Measurements from ENCODE around the gene DEPDC5. TPM values are rescaled to one million over a fixed set of nuclear protein-coding genes. Genes with fewer than 3 reads are reported as not detected.
A peak's percentile ranks its signal among the peaks of the same experiment; 100 is the strongest.

DEPDC5 gene
- total RNA-seq, 1 experiment from 2014 or later: 7.9 TPM

- BruUV-seq (replicated peaks): no TSS peak
- ATAC-seq (no peak), DNase-seq (no peak)
- intact Hi-C loops (cut with micrococcal nuclease): loop anchor here (2.0 kb wide), 1 partner anchor 287 kb away; the partner anchor contains the start of gene PISD
- H3K36me3 ChIP-seq (ENCODE audit: low read depth, low read length): peaks cover 20% of the 10 kb centered on the region
- H3F3A ChIP-seq (ENCODE audit: low read length, unreplicated experiment): no peaks in the 10 kb centered on the region
- peaks cover 99% of the 10 kb centered on the region for H3K79me2 ChIP-seq (ENCODE audit: low read length)
- H3K9ac ChIP-seq (ENCODE audit: low read length): no peak overlapping the region
- no peak overlapping the region for H3K27ac ChIP-seq (ENCODE audit: low read length)
- H3K27me3 ChIP-seq (ENCODE audit: low read length): no peaks in the 10 kb centered on the region
- no peak overlapping the region for H3K4me3 ChIP-seq (ENCODE audit: low read length)
- no peaks in the 10 kb centered on the region for H3K9me3 ChIP-seq (ENCODE audit: low read length)
- H3K4me1 ChIP-seq (ENCODE audit: insufficient read depth, low read length): peaks cover 45% of the 10 kb centered on the region
- H4K20me1 ChIP-seq (ENCODE audit: low read length): peaks cover 74% of the 10 kb centered on the region
- H3K4me2 ChIP-seq (ENCODE audit: low read length): no peak overlapping the region
- H3K9me2 ChIP-seq (replicated peaks; ENCODE audit: low read length): no peaks in the 10 kb centered on the region
- no peak for TF ChIP-seq CTCF (conservative IDR thresholded peaks at IDR 0.05; ENCODE audit: low read depth, low read length)
- no peak for TF ChIP-seq EZH2phosphoT487 (IDR thresholded peaks at IDR 0.05; ENCODE audit: borderline replicate concordance, low read length)
- no peak for TF ChIP-seq EZH2 (IDR thresholded peaks at IDR 0.05; ENCODE audit: low read length, unreplicated experiment)
- H2AFZ ChIP-seq (ENCODE audit: low read length): no peak overlapping the region
- POLR2A ChIA-PET (ENCODE audit: unreplicated experiment): no interaction called here
- CTCF ChIA-PET: interaction anchor here (0.5 to 0.6 kb wide), 2 partner anchors 219 to 271 kb away, joined by 3 read pairs; no protein-coding TSS in a partner anchor
These were observed 196.4 kb downstream of the DEPDC5 start for GRCh38 chr22:31950226-31950625.

GRCh38 chr22:31951194-31952093, 197.6 kb downstream of the DEPDC5 start:
- ChIA-PET CTCF (no interaction called here), POLR2A (ENCODE audit: unreplicated experiment) (interaction anchor here (0.6 to 1.0 kb wide), 2 partner anchors 280 to 289 kb away, joined by 3 read pairs; partner anchors contain the start of gene PISD)
- Histone ChIP-seq H3K27ac (ENCODE audit: low read length) (peak overlapping the region; percentile 67), H3K9me2 (replicated peaks; ENCODE audit: low read length) (no peaks in the 10 kb centered on the region), H3K36me3 (ENCODE audit: low read depth, low read length) (peaks cover 28% of the 10 kb centered on the region), H3F3A (ENCODE audit: low read length, unreplicated experiment) (no peaks in the 10 kb centered on the region), H3K4me1 (ENCODE audit: insufficient read depth, low read length) (peaks cover 37% of the 10 kb centered on the region), H3K4me2 (ENCODE audit: low read length) (peak overlapping the region; percentile 34), H2AFZ (ENCODE audit: low read length) (no peak overlapping the region), H3K9me3 (ENCODE audit: low read length) (no peaks in the 10 kb centered on the region), H3K27me3 (ENCODE audit: low read length) (no peaks in the 10 kb centered on the region), H3K4me3 (ENCODE audit: low read length) (no peak overlapping the region), H4K20me1 (ENCODE audit: low read length) (peaks cover 69% of the 10 kb centered on the region), H3K79me2 (ENCODE audit: low read length) (peaks cover 97% of the 10 kb centered on the region), H3K9ac (ENCODE audit: low read length) (no peak overlapping the region)
- BruUV-seq (replicated peaks): no TSS peak
- peak; percentile 42 for ATAC-seq
- TF ChIP-seq EZH2 (IDR thresholded peaks at IDR 0.05; ENCODE audit: low read length, unreplicated experiment): no peak
- no peak for TF ChIP-seq EZH2phosphoT487 (IDR thresholded peaks at IDR 0.05; ENCODE audit: borderline replicate concordance, low read length)
- no peak for TF ChIP-seq CTCF (conservative IDR thresholded peaks at IDR 0.05; ENCODE audit: low read depth, low read length)
- DNase-seq: peak; percentile 25
- intact Hi-C loops (cut with micrococcal nuclease): loop anchor here (2.0 kb wide), 1 partner anchor 289 kb away; the partner anchor contains the start of gene PISD
